Middle frontal gyrus (tissue), 1 donor: ENCODE results near the gene RAD51D.
"Not testable (repeated sequence)": the region's sequence is repeated elsewhere in the genome, so short reads cannot be mapped to it uniquely, and the experiment has no call there.

Source experiments
- DNase-seq: peaks from one replicate; pipeline ENCODE4 v3.0.0-alpha.2; 2015; ENCODE audit warnings: low spot score; ENCODE audit errors: extremely low spot score

Gene RAD51D

GRCh38 chr17:35068249-35068648, 51.4 kb downstream of the RAD51D start:
- no peak for DNase-seq

GRCh38 chr17:35065880-35066279, 53.8 kb downstream of the RAD51D start:
- DNase-seq = no peak

GRCh38 chr17:35064516-35065215, 55.0 kb downstream of the RAD51D start:
- no peak for DNase-seq

- DNase-seq = peak; percentile 72
Measured at GRCh38 chr17:35063514-35064223, 56.0 kb downstream of the RAD51D start, which contains the start of gene RFFL. Gene RFFL (minus strand): TSS chr17:35063707. CDS start chr17:35026553, 37,154 bp downstream.

- no peak for DNase-seq
Measured at GRCh38 chr17:35062308-35062707, 57.4 kb downstream of the RAD51D start.

- no peak for DNase-seq
Measured at GRCh38 chr17:35057332-35057915, 62.2 kb downstream of the RAD51D start.

GRCh38 chr17:35056013-35056412, 63.6 kb downstream of the RAD51D start:
- no peak for DNase-seq

- DNase-seq = no peak
Measured at GRCh38 chr17:35053204-35053603, 66.5 kb downstream of the RAD51D start.

- no peak for DNase-seq
Measured at GRCh38 chr17:35052780-35053179, 66.9 kb downstream of the RAD51D start.

- DNase-seq = no peak
Measured at GRCh38 chr17:35052241-35052610, 67.4 kb downstream of the RAD51D start.

- no peak for DNase-seq
Measured at GRCh38 chr17:35051579-35052240, 68.0 kb downstream of the RAD51D start.

GRCh38 chr17:35051183-35051578, 68.5 kb downstream of the RAD51D start:
- DNase-seq = no peak

GRCh38 chr17:35050170-35050569, 69.5 kb downstream of the RAD51D start:
- no peak for DNase-seq

- no peak for DNase-seq
Measured at GRCh38 chr17:35048685-35049379, 70.8 kb downstream of the RAD51D start.

GRCh38 chr17:35046740-35047283, 72.8 kb downstream of the RAD51D start:
- DNase-seq = no peak

- DNase-seq = no peak
Measured at GRCh38 chr17:35046245-35046644, 73.4 kb downstream of the RAD51D start.

GRCh38 chr17:35045458-35045979, 74.1 kb downstream of the RAD51D start:
- DNase-seq = not testable (repeated sequence)

- DNase-seq = no peak
Measured at GRCh38 chr17:35044181-35044580, 75.5 kb downstream of the RAD51D start.
